DND-41 (cell line): ENCODE data around the gene DCP1A.

ENCODE experiments used
- ATAC-seq: fragments of 200-7000 bp; cut with Tn5 transposase; 3 replicates; pipeline ENCODE4 v1.9.1; 2021; ENCODE audit warnings: low read depth; ENCODE audit not compliant: insufficient read depth
- DNase-seq: peaks from one replicate; pipeline ENCODE4 v3.0.0-alpha.2; 2020
- H2AFZ ChIP-seq: 2 replicates; pipeline ENCODE4 v1.6.0; 2012; ENCODE audit warnings: low read depth, low read length
- H3K27ac ChIP-seq: 2 replicates; pipeline ENCODE4 v1.5.1; 2012; ENCODE audit warnings: low read length, inconsistent platforms
- H3K27me3 ChIP-seq: fragments of 200-600 bp; sonication (generic); 2 replicates; pipeline ENCODE4 v1.6.0; 2012; ENCODE audit warnings: low read length, mild to moderate bottlenecking, inconsistent platforms; ENCODE audit not compliant: insufficient read depth, poor library complexity
- H3K36me3 ChIP-seq: 2 replicates; pipeline ENCODE4 v1.5.1; 2012; ENCODE audit warnings: low read length, inconsistent platforms; ENCODE audit not compliant: insufficient read depth
- H3K4me1 ChIP-seq: 2 replicates; pipeline ENCODE4 v1.5.1; 2012; ENCODE audit warnings: mild to moderate bottlenecking, low read length; ENCODE audit not compliant: insufficient read depth
- H3K4me2 ChIP-seq: 2 replicates; pipeline ENCODE4 v1.6.0; 2012; ENCODE audit warnings: mild to moderate bottlenecking, moderate library complexity, low read length, inconsistent platforms; ENCODE audit not compliant: insufficient read depth
- H3K4me3 ChIP-seq, 2 experiments: fragments of 200-600 bp in 1 of 2; shearing (Covaris generic) in 1 of 2; 2 replicates each; pipeline ENCODE4 v1.5.1; 2012 to 2016; ENCODE audit warnings: inconsistent platforms in 2 of 2, low read length in 2 of 2, mild to moderate bottlenecking in 2 of 2, low read depth in 1 of 2, moderate library complexity in 1 of 2
- H3K79me2 ChIP-seq: 2 replicates; pipeline ENCODE4 v1.6.0; 2012; ENCODE audit warnings: low read length, inconsistent platforms; ENCODE audit not compliant: insufficient read depth
- H3K9ac ChIP-seq: 2 replicates; pipeline ENCODE4 v1.6.0; 2012; ENCODE audit warnings: low read depth, mild to moderate bottlenecking, inconsistent platforms, low read length, moderate library complexity
- H3K9me3 ChIP-seq: 2 replicates; pipeline ENCODE4 v1.5.1; 2012; ENCODE audit warnings: low read length, moderate library complexity, mild to moderate bottlenecking, inconsistent platforms; ENCODE audit not compliant: insufficient read depth, severe bottlenecking
- H4K20me1 ChIP-seq: 2 replicates; pipeline ENCODE4 v1.6.0; 2012; ENCODE audit warnings: low read length; ENCODE audit not compliant: insufficient read depth
- CTCF ChIP-seq: IDR thresholded peaks from 2 replicates; pipeline ENCODE4 v1.5.1; 2012; ENCODE audit warnings: borderline replicate concordance, low read length, moderate library complexity, mild to moderate bottlenecking; ENCODE audit not compliant: poor library complexity, severe bottlenecking; ENCODE audit errors: extremely low read depth
- EZH2 ChIP-seq: IDR thresholded peaks from 3 replicates; pipeline ENCODE4 v1.6.1; 2012; ENCODE audit warnings: borderline replicate concordance, low read depth, mild to moderate bottlenecking, moderate library complexity, low read length, inconsistent platforms; ENCODE audit not compliant: severe bottlenecking

The DCP1A gene

GRCh38 chr3:53252096-53252946, 95.0 kb downstream of the DCP1A start:
- Histone ChIP-seq H3K27ac (no peak overlapping the region; the same call in 1 of the 2 replicates), H3K4me3 (no peak overlapping the region), H3K36me3 (peaks cover 27% of the 10 kb centered on the region), H4K20me1 (peaks cover 71% of the 10 kb centered on the region), H2AFZ (no peak overlapping the region), H3K27me3 (no peaks in the 10 kb centered on the region), H3K9me3 (no peaks in the 10 kb centered on the region), H3K9ac (no peak overlapping the region), H3K79me2 (peaks cover 85% of the 10 kb centered on the region), H3K4me2 (peak overlapping the region; percentile 97; the same call in 1 of the 2 replicates), H3K4me1 (peaks cover 55% of the 10 kb centered on the region)
- ATAC-seq (no peak), DNase-seq (no peak)
- TF ChIP-seq EZH2: no peak
- TF ChIP-seq CTCF: no peak

GRCh38 chr3:53250881-53251605, 96.3 kb downstream of the DCP1A start:
- peaks cover 98% of the 10 kb centered on the region for H3K79me2 ChIP-seq
- ATAC-seq (no peak), DNase-seq (no peak)
- no peak for TF ChIP-seq EZH2
- no peak for TF ChIP-seq CTCF
- H3K36me3 ChIP-seq: peaks cover 31% of the 10 kb centered on the region
- H3K4me3 ChIP-seq: no peak overlapping the region
- no peak overlapping the region for H2AFZ ChIP-seq
- H3K4me1 ChIP-seq: peaks cover 52% of the 10 kb centered on the region
- no peaks in the 10 kb centered on the region for H3K9me3 ChIP-seq
- H3K27ac ChIP-seq: peak overlapping the region; percentile 48
- peaks cover 78% of the 10 kb centered on the region for H4K20me1 ChIP-seq
- H3K4me2 ChIP-seq: peak overlapping the region; percentile 29; the same call in 1 of the 2 replicates
- no peak overlapping the region for H3K9ac ChIP-seq
- H3K27me3 ChIP-seq: no peaks in the 10 kb centered on the region

GRCh38 chr3:53250453-53250852, 96.9 kb downstream of the DCP1A start:
- no peak for DNase-seq
- Histone ChIP-seq H2AFZ (no peak overlapping the region), H3K9me3 (no peaks in the 10 kb centered on the region), H3K79me2 (peaks cover 100% of the 10 kb centered on the region), H3K36me3 (peaks cover 36% of the 10 kb centered on the region), H3K27ac (no peak overlapping the region), H3K4me1 (peaks cover 51% of the 10 kb centered on the region), H3K4me3 (no peak overlapping the region), H3K27me3 (no peaks in the 10 kb centered on the region), H3K4me2 (peak overlapping the region; percentile 29; the same call in 1 of the 2 replicates), H3K9ac (no peak overlapping the region), H4K20me1 (peaks cover 83% of the 10 kb centered on the region)
- ATAC-seq: no peak
- no peak for TF ChIP-seq CTCF
- TF ChIP-seq EZH2: no peak
